Ishikawa (cell line): Measurements from ENCODE around the gene TMEM132D.

ENCODE experiments used
- EGR1 ChIP-seq: IDR thresholded peaks from 2 replicates; pipeline ENCODE4 v1.6.1; 2012
- EP300 ChIP-seq: IDR thresholded peaks from 2 replicates; pipeline ENCODE4 v1.6.1; 2012; ENCODE audit warnings: borderline replicate concordance
- FOXM1 ChIP-seq: IDR thresholded peaks from 2 replicates; pipeline ENCODE4 v1.6.1; 2012; ENCODE audit warnings: low read depth, borderline replicate concordance
- RAD21 ChIP-seq: IDR thresholded peaks from 2 replicates; pipeline ENCODE4 v1.6.1; 2012; ENCODE audit warnings: low read depth
- REST ChIP-seq: IDR thresholded peaks from 2 replicates; pipeline ENCODE4 v1.6.1; 2012; ENCODE audit warnings: low read depth, mild to moderate bottlenecking
- TAF1 ChIP-seq: IDR thresholded peaks from 2 replicates; pipeline ENCODE4 v1.6.1; 2012; ENCODE audit warnings: low read depth, mild to moderate bottlenecking
- TCF12 ChIP-seq: IDR thresholded peaks from 2 replicates; pipeline ENCODE4 v1.6.1; 2012; ENCODE audit warnings: low read depth
- TEAD4 ChIP-seq: IDR thresholded peaks from 2 replicates; pipeline ENCODE4 v1.6.1; 2012
- TF ChIP-seq, protein P1 (sequence below): IDR thresholded peaks from 2 replicates; pipeline ENCODE4 v1.6.1; 2012

- TF ChIP-seq REST (no peak), EP300 (no peak), EGR1 (no peak), TEAD4 (no peak), FOXM1 (no peak), TAF1 (no peak), RAD21 (no peak), TCF12 (no peak)
- TF ChIP-seq, protein P1, sequence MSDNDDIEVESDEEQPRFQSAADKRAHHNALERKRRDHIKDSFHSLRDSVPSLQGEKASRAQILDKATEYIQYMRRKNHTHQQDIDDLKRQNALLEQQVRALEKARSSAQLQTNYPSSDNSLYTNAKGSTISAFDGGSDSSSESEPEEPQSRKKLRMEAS, result no peak
Observed at GRCh38 chr12:129083121-129083840, 820.5 kb downstream of the TMEM132D start.
